ENCODE measurements around the gene RAB11FIP3.

- no peak for TF ChIP-seq CTCF (IDR thresholded peaks at IDR 0.05 in 4 of 5, conservative IDR thresholded peaks at IDR 0.05 in 1 of 5)
- TF ChIP-seq POLR2A (IDR thresholded peaks at IDR 0.05): no peak
These were observed 28.8 kb upstream of the RAB11FIP3 start for GRCh38 chr16:396605-397004.

Data from gastrocnemius medialis (tissue), 4 donors.